HG03521 (cell line): ENCODE results near the gene CAMKK2.
"Not testable (repeated sequence)": the region's sequence is repeated elsewhere in the genome, so short reads cannot be mapped to it uniquely, and the experiment has no call there.

Source experiments
- ATAC-seq: cut with Tn5 transposase; IDR thresholded peaks from one replicate; pipeline ENCODE4 v1.9.1; 2021; ENCODE audit warnings: mild to moderate bottlenecking, moderate library complexity; ENCODE audit not compliant: unreplicated experiment

CAMKK2 gene

DNA sequence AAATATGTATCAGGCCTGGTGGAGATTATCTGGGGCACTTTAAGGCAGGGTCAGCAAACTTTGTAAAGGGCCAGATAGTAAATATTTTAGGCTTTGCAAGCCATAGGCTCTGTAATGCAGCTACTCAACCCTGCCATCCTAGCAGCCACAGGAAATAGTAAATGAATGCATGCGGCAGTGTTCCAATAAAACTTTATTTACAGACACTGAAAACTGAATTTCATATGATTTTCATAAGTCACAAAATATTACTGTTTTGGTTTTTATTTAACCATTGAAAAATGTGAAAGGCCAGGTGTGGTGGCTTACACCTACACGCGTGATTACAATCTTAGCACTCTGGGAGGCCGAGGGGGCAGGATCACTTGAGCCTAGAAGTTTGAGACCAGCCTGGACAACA lies 3.2 kb upstream of the CAMKK2 start:
- no peak for ATAC-seq

DNA sequence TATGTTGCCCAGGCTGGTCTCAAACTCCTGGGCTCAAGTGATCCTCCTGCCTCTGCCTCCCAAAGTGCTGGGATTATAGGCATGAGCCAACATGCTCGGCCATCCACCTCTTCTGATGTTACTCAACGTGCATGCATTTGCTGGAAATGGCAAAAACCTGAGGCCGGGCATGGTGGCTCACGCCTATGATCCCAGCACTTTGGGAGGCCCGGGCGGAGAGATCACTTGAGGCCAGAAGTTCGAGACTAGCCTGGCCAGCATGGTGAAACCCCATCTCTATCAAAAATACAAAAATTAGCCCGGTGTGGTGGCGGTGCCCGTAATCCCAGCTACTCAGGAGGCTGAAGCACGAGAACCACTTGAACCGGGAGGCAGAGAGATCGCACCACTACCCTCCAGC lies 1.9 kb upstream of the CAMKK2 start:
- ATAC-seq = not testable (repeated sequence)

DNA sequence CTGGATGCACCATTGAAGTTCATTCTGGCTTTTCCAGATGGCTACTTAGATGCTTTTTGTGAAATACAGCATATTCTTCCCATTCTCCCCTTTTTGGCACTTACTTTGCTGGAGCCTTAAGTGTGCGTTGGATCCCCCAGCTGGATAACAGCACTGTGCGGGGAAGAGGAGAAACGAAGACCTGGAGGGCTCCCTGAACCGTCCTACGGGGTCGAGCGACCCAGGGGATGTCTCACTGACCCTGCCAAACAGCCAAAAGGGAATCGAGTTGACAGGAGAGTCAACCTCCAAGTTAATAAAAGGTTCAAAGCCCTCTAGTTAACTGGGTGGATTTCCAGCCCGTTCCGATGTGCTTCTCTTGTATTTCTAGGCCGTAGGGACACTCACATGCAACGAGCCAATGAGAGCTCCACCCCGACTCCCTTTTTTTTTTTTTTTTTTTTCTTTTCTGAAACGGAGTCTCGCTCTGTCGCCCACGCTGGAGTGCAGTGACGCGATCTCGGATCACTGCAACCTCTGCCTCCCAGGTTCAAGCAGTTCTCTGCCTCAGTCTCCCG lies 1.0 kb upstream of the CAMKK2 start:
- ATAC-seq = no peak

DNA sequence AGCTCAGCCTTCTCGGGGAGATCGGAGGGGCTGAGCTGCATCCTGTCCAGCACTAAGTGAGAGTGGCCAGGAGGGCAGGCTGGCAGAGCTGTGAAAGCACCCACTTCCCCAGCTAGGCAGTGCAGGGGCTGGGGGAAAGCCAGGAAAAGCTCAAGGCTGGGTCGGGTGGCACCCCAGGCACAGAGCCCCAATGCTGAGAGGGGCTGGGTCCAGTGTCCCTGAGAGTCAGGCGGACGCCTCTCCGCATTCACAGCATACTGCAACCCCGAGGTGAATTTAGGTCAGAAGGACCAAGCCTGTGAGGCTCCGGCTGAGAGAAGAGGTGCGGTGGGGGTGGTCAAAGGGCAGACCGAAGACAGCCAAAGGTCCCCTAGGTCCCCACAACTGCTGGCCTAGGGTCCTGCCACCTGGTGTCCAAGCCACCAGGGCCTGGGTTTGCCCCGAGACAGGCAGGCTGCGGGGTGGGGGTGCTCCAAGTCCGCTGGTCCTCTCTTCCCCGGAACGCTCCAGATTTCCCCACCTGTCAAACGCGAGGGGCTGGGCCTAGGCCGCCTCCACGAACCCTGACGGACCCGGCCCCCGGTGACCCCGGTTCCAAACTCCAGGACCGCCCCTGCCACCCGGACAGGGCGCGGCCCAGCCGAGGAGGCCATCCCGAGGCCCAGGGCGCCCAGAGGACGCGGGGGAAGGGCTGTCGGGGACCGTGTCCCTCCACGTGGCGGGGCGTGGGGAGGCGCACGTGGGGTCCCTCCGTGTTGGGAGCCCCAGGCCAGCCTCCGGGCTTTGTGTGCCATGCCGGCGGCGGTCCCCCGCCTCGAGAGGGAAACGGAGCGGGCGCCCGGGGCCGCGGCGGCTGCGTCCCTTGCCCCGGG lies 527 bp downstream of the CAMKK2 start:
- no peak for ATAC-seq

DNA sequence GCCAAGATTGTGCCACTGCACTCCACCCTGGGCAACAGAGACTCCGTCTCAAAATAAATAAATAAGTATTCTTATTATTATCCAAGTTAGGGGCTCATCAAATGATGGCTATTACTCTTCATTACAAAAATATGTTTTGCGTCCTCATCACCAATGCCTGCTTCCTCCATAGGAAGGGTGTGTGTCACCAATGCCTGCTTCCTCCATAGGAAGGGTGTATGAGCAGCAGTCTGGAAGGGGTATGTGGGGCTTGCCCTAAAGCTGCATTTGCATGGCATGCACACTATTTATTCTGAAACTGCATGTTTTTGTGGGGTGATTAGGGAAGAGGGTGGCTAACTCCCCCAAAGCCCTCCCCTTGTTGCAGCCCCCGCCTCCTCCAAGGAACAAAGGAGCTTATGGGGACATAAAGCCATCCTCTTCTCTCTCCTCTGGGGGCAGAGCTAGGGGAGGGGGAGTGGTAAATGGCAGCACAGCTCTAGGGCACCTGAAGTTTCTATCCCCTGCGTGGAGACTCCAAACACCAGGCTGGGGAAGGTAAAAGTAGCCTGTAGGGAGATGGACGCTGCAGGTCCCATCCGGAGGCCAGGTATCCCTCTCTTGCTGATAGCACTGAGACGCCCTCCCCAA lies 1.3 kb downstream of the CAMKK2 start:
- no peak for ATAC-seq

DNA sequence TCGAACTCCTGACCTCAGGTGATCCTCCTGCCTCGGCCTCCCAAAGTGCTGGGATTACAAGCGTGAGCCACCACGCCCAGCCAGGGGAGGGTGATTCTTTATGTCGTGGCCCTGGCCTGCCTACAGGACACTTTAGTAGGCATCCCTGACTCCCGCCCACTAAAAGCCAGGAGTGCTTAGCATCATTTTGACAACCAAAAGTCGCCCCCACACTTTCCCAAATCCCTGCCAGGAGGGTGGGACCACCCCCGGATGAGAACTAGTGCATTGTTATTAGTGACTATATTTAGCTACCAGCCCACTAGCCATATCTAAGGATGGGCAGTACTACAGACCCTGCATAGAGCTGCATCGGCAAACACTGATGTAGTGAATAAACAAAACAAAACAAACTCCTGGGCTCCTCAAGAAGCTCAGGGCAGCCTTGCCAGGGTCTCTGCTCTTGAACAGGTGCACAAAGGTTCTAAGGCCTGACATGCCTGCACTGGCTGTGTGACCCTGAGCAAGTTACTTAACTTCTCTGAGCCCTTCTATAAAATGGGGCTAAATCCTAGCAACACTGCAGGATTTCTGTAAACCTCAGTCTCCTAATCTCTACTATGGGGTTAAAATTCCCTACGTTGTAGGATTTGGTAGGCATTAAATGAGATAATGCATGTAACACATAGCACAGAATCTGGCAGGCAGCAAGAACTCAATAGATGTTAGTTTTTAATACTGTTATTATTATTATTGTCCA lies 2.2 kb downstream of the CAMKK2 start:
- no peak for ATAC-seq

DNA sequence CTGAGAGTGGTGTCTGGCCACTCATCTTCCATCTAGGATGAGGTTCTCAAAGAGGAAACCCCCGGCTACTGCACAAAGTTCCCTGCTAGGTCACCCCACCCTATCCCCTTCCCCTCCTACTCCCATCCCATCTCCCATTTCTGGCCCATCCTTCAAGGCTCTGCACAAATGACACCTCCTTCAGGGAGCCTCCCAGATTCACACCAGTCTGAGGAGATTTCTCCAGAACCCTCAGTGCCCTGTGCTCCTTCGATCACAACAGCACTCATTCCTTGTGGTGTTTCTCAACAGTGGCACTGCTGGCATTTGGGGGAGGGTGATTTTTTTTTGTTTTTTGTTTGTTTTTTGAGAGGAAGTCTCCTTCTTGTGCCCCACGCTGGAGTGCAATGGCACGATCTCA lies 2.9 kb downstream of the CAMKK2 start:
- ATAC-seq = no peak

DNA sequence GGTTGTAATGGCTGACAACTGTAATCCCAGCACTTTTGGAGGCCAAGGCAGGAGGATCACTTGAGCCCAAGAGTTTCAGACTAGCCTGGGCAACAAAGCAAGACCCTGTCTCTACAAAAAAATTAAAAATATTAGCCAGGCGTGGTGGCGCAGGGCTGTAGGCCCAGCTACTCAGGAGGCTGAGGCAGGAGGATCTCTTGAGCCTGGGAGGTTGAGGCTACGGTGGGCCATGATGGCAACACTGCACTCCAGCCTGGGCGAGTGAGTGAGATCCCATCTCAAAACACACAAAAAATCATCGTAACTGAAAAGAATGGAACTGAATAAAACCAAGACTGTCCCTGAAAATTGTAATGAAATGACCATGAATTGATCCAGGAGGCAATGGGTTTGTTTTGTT lies 6.1 kb downstream of the CAMKK2 start:
- no peak for ATAC-seq

DNA sequence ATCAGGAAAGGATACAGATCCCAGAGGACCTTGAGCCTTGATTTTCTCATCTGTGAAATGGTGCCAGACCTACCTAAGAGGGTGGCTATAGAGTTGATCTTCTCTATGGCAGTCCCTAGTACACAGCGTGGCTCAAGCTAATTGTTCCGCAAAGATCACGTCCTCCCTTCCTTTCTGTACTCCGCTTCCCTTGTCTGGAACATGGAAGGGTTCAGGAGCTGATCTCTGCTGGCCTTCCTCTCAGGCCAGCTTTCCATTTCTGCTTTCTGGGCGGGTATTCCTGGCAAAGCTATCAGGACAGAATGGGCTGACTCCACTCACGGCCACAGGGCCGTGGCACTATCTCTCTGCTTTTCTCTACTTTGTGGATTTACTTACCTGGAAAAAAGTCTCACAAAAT lies 6.5 kb downstream of the CAMKK2 start:
- no peak for ATAC-seq

DNA sequence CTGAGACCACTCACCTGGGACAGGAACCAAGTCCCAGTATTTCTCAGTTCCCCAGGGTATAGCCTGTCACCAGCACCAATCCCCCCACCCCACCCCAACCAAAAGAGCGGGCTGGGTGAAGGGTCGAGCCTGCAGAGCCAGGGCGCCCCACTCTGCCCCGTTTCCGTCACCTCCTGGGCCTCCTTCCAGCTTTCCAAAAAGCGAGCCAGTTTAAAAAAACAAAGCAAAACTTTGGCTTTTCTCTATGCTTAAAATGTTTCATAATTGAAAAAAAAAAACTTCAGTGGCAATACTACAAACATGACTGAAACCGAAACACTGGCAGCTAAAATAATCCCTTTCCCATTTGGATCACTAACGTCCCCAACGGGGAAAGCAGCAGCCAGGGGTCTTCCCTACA lies 7.5 kb downstream of the CAMKK2 start:
- no peak for ATAC-seq

DNA sequence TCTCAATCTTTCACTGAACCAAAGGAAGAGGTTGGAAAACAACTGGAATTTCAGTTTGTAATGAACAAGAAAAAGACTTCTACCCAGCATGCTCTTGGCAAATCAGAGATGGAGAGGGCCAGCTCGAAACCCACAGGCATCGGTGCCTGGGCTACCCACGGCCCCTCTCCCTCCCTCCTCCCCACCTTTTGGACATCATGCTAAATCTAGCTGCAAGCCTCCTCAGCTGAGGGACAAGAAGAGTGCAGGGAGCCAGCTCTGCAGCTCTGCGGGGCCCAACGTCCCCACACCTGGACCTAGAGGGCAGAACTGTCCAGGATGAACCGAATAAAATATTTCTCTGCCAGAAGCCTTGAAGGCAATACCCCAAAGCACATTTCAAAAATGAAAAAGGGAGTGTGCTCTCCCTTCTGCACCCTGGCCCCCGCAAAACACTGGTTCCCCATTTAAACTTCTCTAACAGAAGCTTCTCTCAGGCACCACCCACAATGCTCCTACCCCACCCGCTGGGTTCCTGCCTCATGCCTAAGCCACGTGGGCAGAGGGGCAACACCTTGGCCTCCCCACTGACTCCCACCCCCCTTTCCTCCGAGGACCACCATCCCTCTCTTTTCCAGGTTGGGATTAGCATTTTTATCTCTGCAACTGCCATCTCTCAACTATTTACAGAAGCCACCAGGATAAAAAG lies 8.2 kb downstream of the CAMKK2 start:
- ATAC-seq = no peak

DNA sequence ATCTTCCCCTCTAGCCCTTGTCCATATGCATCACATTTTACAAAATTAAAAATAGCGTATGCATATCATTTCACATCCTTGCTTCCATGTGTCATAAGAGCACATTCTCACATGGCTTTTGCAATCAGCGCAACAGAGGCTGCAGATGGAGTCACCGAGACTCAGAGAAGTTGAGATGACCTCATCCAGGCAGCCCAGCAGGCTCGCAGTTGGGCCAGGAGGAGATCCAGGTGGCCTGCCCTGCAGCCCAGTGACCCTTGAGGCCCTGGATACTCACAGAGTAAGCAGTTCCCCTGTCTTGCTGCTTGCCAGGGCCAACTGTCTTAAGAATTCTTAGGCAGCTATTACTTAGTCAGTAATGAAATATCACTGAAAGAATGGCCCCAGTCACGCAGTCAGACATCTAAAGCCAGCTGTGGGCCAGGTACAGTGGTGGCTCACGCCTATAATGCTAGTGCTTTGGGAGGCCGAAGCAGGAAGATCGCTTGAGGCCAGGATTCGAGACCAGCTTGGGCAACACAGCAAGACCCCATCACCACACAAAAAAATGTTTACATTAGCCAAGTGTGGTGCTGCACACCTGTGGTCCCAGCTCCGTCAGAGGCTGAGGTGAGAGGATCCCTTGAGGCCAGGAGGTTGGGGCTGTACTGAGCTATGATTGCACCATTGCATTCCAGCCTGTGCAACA lies 9.1 kb downstream of the CAMKK2 start:
- no peak for ATAC-seq

DNA sequence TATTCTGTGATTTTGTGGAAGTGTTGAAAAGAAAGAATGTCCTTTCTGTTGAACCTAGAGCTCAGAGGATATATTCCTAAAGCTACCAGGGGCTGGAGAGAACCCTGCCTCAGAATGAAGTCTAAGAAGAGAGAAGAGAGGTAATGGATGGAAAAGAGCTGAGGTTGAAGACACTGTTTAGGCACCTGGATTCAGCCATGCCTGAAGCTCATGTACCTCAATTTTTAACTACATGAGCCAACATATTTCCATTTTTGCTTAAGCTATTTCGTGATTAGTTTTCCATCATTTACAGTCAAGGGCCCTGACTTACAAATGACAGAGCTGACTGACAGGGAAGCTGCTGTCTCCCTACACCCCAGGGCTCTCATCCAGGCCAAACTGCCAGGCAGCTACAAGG lies 10.7 kb downstream of the CAMKK2 start:
- no peak for ATAC-seq

DNA sequence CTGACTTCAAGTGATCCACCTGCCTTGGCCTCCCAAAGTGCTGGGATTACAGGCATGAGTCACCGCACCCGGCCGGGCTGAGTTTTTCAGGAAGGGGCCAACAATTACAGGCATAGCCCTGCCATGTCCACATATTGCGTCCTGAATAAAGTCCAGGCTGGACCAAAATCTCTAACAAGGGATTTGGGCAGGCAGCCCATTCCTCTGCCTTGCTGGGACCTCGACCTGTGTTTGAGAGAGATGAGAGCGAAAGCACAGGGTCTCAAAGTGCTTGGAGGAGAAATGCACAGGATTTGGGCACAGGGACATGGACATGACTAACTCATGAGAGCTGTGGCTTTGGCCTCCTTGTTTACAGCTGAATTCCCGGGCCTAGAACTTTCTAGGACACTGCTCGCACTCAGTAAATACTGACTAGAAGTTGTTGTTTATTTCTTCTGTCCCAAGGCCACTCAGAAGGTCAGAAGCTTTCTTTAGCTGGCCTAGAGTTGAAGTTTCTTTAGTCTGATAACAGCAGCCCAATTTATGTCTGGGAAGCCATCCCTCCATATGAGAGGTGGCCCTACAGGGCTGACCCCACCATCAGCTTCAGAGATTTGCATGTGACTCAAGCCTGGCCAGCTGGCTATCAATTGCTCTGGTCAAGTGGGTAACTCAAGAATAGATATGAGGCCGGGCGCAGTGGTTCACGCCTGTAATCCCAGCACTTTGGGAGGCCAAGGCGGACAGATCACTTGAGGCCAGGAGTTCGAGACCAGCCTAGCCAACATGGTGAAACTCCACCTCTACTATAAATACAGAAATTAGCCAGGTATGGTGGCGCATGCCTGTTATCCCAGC lies 11.7 kb downstream of the CAMKK2 start:
- ATAC-seq = no peak

DNA sequence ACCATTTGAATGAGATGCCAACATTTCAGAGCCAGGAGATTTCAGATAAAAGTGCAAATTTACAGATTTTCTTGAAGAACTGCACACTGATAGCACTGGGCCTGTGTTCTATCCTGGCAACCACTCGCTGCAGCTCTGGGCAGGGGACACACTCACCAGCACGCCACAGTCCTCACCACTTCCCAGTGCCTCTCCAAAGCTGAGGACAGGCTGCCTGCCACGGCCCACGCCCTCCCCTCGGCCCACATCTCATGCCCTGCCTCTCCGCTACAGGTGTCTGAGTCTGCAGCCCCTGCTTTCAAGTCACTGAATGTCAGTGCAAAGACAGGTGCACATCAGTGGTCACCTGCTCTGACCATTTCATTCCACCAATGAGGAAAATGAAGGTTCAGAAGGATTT lies 12.7 kb downstream of the CAMKK2 start:
- ATAC-seq = no peak

DNA sequence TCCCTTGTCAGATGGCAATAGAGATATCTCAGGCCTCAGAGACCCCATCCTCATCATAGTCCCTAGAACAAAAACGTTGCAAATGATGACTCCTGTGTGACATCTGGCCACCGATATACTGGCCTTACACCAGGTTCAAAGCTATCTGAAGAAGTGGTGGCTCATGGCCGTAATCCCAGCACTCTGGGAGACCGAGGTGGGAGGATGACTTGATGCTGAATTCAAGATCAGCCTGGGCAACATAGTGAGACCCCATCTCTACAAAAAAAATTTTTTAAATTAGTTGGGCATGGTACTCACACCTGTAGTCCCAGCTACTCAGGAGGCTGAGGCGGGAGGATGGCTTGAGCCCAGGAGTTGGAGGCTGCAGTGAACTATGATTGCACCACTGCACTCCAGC lies 13.1 kb downstream of the CAMKK2 start:
- no peak for ATAC-seq

DNA sequence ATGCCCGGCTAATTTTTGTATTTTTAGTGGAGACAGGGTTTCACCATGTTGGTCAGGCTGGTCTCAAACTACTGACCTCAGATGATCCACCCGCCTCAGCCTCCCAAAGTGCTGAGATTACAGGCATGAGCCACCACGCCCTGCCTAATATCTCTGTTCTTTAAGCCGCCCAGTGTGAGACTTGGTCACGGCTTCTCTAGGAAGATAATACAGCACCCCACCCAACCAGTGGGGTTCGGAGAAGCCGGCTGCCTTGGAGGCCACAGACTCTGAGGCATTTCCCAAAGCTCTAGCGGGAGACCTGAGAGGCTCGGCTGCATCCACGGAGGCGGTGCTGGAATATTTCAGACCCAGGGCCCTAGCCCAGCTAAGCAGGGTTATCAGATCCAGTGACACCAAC lies 13.6 kb downstream of the CAMKK2 start:
- ATAC-seq = not testable (repeated sequence)

DNA sequence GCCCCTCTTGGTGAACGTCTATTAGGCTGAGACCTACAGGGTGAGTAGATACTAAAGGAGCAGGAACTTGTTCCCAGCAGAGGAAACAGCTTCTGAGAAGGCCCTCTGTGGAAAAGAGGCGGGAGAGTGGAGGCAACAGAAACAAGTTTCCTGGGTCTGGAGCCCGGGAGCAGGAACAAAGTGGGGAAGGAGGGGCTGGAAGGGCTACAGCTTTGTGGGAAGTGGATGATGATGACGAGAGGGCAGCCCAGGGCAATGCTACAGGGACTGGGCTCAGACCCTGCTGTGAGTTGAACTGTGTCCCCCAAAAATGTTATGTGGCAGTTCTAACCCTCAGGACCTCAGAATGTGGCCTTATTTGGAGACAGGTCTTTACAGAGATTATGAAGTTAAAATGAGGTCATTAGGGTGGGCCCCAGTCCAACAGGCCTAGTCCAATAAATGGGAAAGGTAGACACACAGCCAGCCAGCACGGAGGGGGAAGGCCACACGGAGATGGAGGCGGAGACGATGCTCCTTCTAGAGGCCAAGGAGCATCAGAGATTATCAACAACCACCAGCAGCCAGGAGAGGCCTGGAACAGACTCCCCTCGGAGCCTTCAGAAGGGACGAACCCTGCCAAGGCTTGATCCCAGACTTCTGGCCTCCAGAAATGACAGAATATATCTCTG lies 14.3 kb downstream of the CAMKK2 start:
- ATAC-seq = no peak

DNA sequence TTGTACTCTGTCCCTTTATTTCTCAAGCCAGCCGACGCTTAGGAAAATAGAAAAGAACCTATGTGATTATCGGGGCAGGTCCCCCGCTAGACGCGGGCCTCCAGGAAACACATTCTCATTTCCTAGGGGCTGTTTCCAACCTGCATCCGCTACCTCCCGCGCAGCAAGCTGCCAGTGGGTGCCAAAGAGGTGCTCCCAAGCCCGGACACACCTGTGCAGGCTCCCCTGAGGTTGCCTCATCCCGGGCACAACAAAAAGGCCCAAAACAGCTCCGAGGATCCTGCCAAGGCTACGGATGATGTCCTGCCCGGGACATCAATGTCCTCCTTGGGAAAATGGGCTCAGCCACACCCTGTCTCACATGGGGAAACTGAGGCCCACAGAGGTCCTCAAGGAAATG lies 15.4 kb downstream of the CAMKK2 start:
- ATAC-seq = not testable (repeated sequence)
